Measurements from ENCODE around the gene SYNGAP1.
"Not testable (repeated sequence)": the region's sequence is repeated elsewhere in the genome, so short reads cannot be mapped to it uniquely, and the experiment has no call there.

The SYNGAP1 gene

GRCh38 chr6:33481192-33481591 is 61.3 kb downstream of the SYNGAP1 start:
- Histone ChIP-seq H3K27me3 (ENCODE audit: control insufficient read depth, insufficient read depth, low read length) (no peaks in the 10 kb centered on the region), H3K9ac (no peak overlapping the region), H3K4me1 (no peaks in the 10 kb centered on the region), H3K9me3 (ENCODE audit: control insufficient read depth, low read length) (no peaks in the 10 kb centered on the region), H3K4me2 (ENCODE audit: low read length) (no peak overlapping the region), H3K27ac (no peak overlapping the region), H3K4me3 (ENCODE audit: low read depth, low read length) (no peak overlapping the region), H3K36me3 (ENCODE audit: control insufficient read depth, insufficient read depth, low read length) (no peaks in the 10 kb centered on the region), H3K79me2 (no peaks in the 10 kb centered on the region), H2AFZ (no peak overlapping the region)
- no peak for TF ChIP-seq CTCF (IDR thresholded peaks at IDR 0.05)

- not testable (repeated sequence) for H3K4me2 ChIP-seq (ENCODE audit: low read length); H3K4me1 ChIP-seq; H3K27me3 ChIP-seq (ENCODE audit: control insufficient read depth, insufficient read depth, low read length)
Observed at GRCh38 chr6:33482620-33483019, 62.8 kb downstream of the SYNGAP1 start.

GRCh38 chr6:33483678-33484077 is 63.8 kb downstream of the SYNGAP1 start:
- no peak overlapping the region for H3K4me2 ChIP-seq (ENCODE audit: low read length)
- no peak overlapping the region for H3K27ac ChIP-seq
- H3K4me3 ChIP-seq (ENCODE audit: low read depth, low read length) = no peak overlapping the region
- no peaks in the 10 kb centered on the region for H3K36me3 ChIP-seq (ENCODE audit: control insufficient read depth, insufficient read depth, low read length)
- TF ChIP-seq CTCF (IDR thresholded peaks at IDR 0.05) = no peak
- no peaks in the 10 kb centered on the region for H3K79me2 ChIP-seq
- no peaks in the 10 kb centered on the region for H3K4me1 ChIP-seq
- H3K27me3 ChIP-seq (ENCODE audit: control insufficient read depth, insufficient read depth, low read length) = no peaks in the 10 kb centered on the region
- no peak overlapping the region for H2AFZ ChIP-seq
- H3K9me3 ChIP-seq (ENCODE audit: control insufficient read depth, low read length) = no peaks in the 10 kb centered on the region
- H3K9ac ChIP-seq = no peak overlapping the region

More at GRCh38 chr6:33482620-33483019, 62.8 kb downstream of the SYNGAP1 start:
- H3K36me3 ChIP-seq (ENCODE audit: control insufficient read depth, insufficient read depth, low read length); H3K27ac ChIP-seq; H3K9me3 ChIP-seq (ENCODE audit: control insufficient read depth, low read length); H3K4me3 ChIP-seq (ENCODE audit: low read depth, low read length); H2AFZ ChIP-seq; H3K79me2 ChIP-seq; H3K9ac ChIP-seq: not testable (repeated sequence)

GRCh38 chr6:33484673-33485262 is 64.9 kb downstream of the SYNGAP1 start:
- not testable (repeated sequence) for H3K4me2 ChIP-seq (ENCODE audit: low read length); H3K36me3 ChIP-seq (ENCODE audit: control insufficient read depth, insufficient read depth, low read length); H3K27me3 ChIP-seq (ENCODE audit: control insufficient read depth, insufficient read depth, low read length); H3K4me3 ChIP-seq (ENCODE audit: low read depth, low read length); H3K9ac ChIP-seq; H3K79me2 ChIP-seq; H3K9me3 ChIP-seq (ENCODE audit: control insufficient read depth, low read length); H3K4me1 ChIP-seq; H2AFZ ChIP-seq; H3K27ac ChIP-seq

GRCh38 chr6:33485680-33486079 is 65.8 kb downstream of the SYNGAP1 start:
- not testable (repeated sequence) for H3K79me2 ChIP-seq; H3K9ac ChIP-seq; H3K4me1 ChIP-seq; H3K27ac ChIP-seq; H2AFZ ChIP-seq; H3K4me2 ChIP-seq (ENCODE audit: low read length); H3K9me3 ChIP-seq (ENCODE audit: control insufficient read depth, low read length); H3K36me3 ChIP-seq (ENCODE audit: control insufficient read depth, insufficient read depth, low read length); H3K27me3 ChIP-seq (ENCODE audit: control insufficient read depth, insufficient read depth, low read length); H3K4me3 ChIP-seq (ENCODE audit: low read depth, low read length)

- no peaks in the 10 kb centered on the region for H3K36me3 ChIP-seq (ENCODE audit: control insufficient read depth, insufficient read depth, low read length)
- no peaks in the 10 kb centered on the region for H3K27me3 ChIP-seq (ENCODE audit: control insufficient read depth, insufficient read depth, low read length)
- H3K27ac ChIP-seq = no peak overlapping the region
- H3K4me2 ChIP-seq (ENCODE audit: low read length) = no peak overlapping the region
- H3K9ac ChIP-seq = no peak overlapping the region
- no peaks in the 10 kb centered on the region for H3K4me1 ChIP-seq
- TF ChIP-seq CTCF (IDR thresholded peaks at IDR 0.05) = no peak
- no peak overlapping the region for H2AFZ ChIP-seq
- no peak overlapping the region for H3K4me3 ChIP-seq (ENCODE audit: low read depth, low read length)
- H3K9me3 ChIP-seq (ENCODE audit: control insufficient read depth, low read length) = no peaks in the 10 kb centered on the region
- no peaks in the 10 kb centered on the region for H3K79me2 ChIP-seq
Observed at GRCh38 chr6:33488339-33488738, 68.5 kb downstream of the SYNGAP1 start.
